H54 (cell line): ENCODE results near the gene PRX.
"Not testable (repeated sequence)": the region's sequence is repeated elsewhere in the genome, so short reads cannot be mapped to it uniquely, and the experiment has no call there.

Experiments used
- DNase-seq: peaks from one replicate; pipeline ENCODE4 v3.0.0; 2011; ENCODE audit warnings: low spot score, mixed read lengths; ENCODE audit not compliant: insufficient read length
- FAIRE-seq: peaks from 3 replicates; lab custom pipeline; 2011; peaks lifted over from hg19 to GRCh38; lab: Jason Lieb, UNC
- POLR2A ChIP-seq: IDR thresholded peaks from 2 replicates; pipeline ENCODE4 v1.6.1; 2011; ENCODE audit warnings: low read depth, mild to moderate bottlenecking, low read length

Gene PRX

DNA sequence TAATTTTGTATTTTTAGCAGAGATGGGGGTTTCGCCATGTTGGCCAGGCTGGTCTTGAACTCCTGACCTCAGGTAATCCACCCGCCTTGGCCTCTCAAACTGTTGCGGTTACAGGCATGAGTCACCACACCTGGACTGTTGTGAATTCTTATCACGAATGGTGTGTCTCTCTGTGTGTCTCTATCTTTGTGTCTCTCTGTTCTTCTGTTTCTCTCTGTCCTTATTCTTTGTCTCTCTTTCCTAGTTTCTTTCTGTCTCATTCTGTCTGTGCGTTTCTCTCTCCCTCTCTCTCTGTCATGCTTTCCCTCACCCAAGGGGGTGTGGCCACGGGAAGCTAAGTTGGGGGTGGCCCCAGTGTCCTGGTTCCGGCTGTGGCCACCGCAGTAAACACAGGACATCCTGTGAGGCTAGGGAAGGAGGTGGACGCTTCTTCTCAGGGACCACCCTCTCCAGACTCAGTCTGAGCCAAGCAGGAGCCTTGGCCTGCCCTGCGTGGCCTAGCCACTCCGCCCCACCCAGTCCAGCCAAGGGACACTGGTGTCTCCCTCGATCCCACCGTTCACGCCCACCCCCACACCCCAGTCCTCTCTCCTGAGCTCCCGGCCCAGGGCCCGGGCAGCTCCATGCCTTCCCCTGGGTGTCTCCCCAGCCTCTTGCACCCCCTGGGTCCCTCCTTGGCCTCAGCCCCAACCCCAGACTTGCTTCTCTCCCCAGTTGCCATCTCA lies 3.9 kb upstream of the PRX start:
- no peak for TF ChIP-seq POLR2A
- DNase-seq (no peak), FAIRE-seq (no peak)

DNA sequence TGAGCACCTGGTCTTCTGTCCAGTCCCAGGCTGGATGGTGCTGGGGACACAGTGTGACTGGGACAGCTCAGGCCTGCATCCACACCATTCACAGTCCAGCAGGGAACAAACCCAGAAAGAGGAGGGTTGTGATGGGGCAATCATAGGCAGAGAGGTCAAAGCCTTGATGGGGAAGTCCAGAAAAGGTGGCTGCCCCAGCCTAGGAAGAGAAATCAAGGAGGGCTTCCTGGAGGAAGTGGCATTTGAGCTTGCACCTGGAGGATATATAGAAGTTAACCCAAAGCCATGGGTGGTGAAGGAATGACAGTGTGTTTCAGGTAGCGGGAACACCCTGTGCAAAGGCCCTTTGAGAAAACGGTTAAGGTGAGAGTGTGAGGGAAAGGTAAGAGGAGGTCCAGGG lies 2.6 kb upstream of the PRX start:
- no peak for FAIRE-seq
- DNase-seq, result no peak

DNA sequence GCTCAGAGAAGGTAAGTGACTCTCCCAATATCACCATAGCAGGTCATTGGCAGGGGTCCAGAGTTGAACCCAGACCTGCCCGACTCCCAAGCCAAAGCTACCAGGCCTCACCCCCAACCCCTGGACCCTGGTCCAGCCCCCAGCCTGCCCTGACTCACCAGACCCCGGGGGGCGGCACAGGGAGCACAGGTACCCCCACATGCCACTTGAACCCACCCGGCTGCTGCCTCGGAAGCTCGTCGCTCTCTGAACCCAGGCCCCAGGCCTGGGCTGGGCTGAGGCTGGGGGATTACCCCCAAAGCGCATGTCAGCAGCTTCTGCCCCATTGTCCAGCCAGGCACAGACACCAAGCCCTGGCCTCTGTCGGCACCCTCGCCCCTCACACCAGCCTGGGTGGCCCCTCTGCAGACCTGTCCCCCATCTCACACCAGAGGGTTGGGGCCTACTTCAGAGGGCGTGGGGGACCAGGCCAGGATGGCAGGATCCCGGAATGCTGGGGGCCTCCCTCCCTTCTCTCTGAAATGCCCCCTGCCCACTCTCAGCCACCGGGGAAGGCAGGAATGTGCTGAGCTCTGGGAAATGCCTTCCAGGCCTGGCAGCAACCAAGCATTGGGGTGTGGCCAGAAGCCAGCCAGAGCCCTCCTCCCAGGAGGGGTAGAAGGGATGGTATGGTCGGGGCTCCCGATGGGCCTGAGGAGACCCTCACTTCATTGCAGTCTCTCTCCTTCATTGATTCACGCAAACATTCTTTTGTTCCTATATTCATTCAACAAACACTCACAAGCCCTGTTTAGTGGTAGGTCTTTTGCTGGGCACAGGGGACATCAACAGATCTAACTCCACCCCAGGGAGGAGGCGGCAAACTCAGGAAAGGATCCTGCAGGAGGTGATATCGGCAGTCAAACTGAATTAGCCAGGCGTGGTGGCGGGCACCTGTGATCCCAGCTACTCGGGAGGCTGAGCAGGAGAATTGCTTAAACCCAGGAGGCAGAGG lies 1.7 kb upstream of the PRX start:
- no peak for FAIRE-seq

More for the DNA sequence above, 2.6 kb upstream of the PRX start:
- TF ChIP-seq POLR2A, result no peak

DNA sequence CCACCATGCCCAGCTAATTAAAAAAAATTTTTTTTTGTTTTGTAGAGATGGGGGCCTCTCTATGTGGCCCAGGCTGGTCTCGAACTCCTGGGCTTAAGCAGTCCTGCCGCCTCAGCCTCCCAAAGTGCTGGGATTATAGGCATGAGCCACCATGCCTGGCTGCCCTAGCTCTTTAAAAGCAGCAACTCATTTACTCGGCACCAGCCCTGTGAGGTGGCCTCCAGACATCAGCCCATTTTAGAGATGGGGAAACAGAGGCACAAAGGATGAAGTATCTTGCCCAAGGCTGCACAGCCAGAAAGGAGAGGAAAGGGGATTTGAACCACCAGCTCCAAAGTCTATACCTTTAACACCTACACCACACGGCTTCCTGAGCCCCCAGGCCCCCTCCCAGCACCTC lies 312 bp downstream of the PRX start:
- FAIRE-seq (no peak), DNase-seq (no peak)
- no peak for TF ChIP-seq POLR2A

More for the DNA sequence above, 1.7 kb upstream of the PRX start:
- TF ChIP-seq POLR2A, result no peak
- DNase-seq, result no peak

DNA sequence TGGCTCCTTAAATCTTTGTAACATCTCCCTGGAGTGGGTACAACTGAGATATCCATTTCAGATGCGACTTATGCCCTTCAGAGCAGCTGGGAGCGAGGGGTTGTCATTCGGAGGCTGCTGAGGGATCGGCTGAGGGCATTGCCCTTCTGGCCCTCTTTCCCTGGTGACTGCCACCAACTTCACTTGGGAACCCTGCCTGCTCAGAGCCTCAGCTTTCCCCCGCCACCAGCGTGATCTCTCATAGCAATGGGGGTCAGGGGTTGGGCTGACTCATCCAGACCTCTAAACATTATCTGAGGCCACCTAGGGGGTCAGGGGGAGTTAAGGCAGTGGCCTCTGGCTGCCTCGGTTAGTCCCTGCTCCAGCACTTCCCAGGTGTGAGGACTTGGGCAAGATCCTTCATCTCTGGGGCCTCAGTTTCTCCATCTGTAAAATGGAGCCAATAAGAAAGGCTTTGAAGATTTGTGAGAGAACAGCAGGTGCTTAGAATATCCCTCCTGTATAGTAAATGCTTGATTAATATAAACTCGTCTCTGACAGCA lies 1.1 kb downstream of the PRX start:
- DNase-seq, result no peak
- no peak for FAIRE-seq
- TF ChIP-seq POLR2A, result no peak

DNA sequence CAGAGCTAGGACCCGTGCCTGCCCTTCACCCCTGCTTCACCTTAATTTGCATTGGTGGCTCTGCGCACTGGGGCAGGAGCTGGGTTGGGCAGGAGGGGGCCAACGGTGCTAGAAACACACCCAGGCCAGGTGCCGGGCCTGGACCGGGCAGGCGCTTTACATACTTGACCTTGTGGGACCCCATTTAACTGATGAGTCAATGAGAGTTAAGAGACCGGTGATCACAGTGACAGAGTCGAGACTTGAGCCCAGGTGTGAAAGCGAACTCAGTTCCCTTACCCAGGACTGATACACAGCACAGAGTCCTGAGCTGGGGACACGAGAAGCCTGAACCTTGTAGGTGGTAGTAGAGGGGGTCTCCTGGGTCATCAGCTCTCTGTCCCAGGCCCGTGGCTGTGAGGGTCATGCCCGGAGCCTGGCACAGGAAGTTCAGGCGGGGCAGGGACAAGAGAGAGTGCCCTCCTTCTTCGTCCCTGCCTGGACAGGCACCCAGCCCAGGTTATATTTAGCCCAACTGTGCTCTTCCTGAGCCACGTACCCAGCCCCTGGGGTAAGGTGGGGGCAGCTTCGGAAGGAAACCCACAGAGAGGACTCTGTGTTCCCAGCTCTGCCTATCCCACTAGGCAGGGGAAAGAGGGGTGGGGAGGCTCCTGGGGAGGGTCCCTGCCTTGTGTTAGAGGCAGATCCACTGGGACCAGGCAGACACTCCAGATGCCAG lies 1.9 kb downstream of the PRX start:
- FAIRE-seq (no peak), DNase-seq (no peak)
- TF ChIP-seq POLR2A, result no peak

DNA sequence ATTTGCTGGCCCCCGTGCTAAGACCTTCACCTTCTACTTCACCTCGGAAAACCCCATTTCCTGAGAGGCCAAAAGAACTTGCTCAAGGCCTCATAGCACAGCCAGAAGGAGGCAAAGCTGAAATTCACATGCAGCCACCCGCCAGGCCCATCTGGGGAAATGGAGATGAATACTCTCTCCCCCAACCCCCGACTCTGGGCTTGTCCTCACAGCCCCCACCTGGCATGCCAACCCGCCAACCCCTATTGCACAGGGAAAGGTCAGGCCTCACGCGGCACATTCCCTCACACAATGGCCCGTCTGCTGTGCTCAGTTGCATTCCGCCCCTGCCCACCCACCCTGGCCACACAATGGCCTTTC lies 3.2 kb downstream of the PRX start:
- FAIRE-seq (no peak), DNase-seq (no peak)
- no peak for TF ChIP-seq POLR2A

DNA sequence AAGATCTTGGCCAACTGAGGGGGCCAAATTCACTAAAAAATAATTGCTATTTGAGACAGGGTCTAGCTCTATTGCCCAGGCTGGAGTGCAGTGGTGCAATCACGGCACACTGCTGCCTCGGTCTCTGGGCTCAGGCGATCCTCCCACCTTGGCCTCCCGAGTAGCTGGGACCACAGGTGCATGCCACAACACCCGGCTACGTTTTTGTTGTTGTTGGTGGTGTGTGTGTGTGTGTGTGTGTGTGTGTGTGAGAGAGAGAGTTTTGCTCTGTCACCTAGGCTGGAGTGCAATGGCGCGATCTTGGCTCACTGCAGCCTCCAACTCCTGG lies 4.6 kb downstream of the PRX start:
- not testable (repeated sequence) for DNase-seq

DNA sequence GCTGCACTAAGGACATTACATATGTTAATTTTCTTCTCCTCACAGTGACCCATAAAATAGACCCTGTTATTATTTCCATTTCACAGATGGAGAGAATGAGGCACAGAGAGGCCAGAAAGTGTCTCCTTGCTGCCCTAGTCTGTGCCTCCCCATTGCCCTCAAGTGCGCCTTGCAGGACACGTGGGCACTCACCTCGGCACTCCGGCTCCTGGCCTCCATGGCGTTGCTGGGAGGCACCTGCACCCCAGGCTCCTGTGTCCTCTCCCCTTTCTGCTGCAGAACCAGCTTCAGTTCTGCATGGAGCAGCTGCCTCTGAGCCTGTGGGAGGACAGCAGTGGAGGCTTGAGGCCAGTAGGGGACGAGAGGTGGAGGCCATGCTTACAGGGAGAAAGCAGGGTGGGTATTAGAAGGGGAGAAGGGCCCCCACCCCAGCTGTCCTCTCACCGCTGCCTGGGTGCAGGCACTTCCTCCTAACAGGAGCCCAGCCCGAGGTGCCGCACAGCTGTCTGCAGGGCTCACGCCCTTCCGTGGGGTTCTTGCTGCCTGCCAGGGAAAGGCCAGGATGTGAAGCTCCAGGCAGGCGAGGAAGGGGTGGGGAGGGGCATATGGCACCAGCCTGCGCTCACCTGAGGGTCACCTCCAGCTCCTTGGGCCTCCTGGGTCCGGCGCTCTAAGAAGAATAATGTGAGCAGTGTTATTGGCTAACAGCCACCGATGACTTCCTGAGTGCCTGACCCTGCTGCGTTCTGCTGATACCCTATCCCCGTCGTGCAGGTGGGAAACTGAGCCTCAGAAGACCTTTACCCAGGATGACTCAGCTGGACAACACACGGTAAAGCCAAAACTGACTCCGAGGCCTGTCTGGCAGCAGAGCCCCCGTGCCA lies 5.2 kb downstream of the PRX start:
- DNase-seq, result no peak
- no peak for TF ChIP-seq POLR2A
- FAIRE-seq, result no peak

More for the DNA sequence above, 4.6 kb downstream of the PRX start:
- FAIRE-seq, result not testable (repeated sequence)

DNA sequence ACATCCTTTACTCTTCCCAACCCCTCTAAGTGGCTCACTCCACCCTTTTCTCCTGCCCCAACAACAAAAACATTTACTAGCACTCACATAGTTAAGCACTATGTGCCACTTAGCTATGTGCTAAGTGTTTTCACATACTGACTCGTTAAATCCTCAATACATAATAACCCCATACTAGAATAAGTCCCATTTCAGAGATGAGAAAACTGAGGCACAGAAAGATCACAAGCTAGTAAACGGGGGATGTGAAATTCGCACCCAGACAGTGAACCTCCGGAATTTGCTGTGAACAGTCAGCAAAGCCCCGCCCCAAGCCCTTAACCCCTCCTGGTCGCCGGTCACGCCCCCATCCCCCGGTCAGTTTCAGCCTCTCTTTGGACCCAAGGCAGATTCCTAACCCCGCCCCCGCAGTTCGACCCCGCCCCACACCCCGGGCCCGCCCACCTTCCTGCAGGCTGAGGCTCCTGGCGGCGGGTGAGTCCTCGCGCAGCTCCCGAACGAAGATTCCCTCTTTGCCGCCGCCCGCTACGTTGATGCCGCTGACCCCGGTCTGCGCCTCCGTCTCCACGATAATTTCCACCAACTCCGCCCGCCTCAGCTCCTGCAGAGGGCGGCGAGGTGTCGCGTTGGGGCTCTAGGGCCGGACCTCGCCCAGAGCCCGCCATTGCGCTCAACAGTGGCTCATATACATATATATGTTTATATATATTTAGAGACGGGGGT lies 9.8 kb downstream of the PRX start:
- peak; percentile 99 for DNase-seq
- no peak for FAIRE-seq
- peak; percentile 57; the same call in 1 of the 2 replicates for TF ChIP-seq POLR2A

DNA sequence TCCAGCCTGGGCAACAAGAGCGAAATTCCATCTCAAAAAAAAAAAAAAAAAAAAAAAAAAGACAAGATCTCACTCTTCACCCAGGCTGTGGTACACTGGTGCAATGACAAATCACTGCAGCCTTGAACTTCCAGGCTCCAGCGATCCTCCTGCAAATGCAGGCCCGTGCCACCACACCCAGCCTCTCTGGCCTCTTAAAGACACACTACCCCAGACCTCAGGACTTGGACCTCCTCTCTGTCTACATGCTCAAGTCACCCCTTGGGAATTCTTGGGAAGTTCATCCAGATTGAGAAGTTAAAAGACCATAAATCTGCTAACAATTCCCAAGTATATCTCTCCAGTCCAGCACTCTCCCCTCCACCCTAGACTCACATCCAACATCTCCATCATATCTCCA lies 12.6 kb downstream of the PRX start:
- no peak for DNase-seq
- FAIRE-seq, result no peak

DNA sequence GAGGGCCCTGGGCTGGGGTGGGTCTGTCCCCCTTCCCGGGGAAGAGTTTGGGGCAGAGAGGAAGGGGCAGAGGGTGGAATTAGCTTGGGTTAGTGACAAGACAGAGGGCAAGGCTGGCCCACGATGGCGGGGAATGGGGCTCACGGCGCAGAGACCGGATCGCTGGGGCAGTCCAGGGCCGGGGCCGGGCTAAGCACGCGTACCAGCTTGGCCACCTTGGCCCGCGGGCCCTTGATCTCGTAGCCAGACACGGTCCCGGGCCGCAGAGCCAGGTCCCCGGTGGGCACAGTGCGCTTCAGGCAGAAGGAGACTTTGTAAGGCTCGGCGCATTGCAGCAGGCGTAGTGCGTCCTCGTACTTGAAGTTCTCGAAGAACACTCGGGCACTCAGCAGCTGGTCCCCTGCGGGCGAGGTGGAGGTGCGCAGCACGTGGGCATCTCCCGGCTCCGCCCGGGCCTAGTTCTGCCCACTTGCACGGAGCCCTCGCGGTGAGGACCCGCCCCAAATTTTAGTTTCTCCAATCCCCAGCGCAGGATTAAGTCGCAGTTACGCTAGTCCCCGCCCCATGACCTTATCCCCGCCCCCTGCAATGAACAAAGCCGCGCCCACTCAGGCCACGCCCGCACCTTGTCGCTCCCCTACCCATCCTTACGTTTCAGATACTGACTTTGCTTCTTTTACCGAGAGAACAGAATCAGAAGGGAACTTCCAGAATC lies 14.6 kb downstream of the PRX start:
- DNase-seq, result no peak
- TF ChIP-seq POLR2A, result no peak
- no peak for FAIRE-seq

More for the DNA sequence above, 12.6 kb downstream of the PRX start:
- TF ChIP-seq POLR2A, result no peak
